ENCODE measurements around the gene TMEM233. TPM values are rescaled to one million over a fixed set of nuclear protein-coding genes. Genes with fewer than 3 reads are reported as not detected.

The TMEM233 gene
- total RNA-seq, 1 experiment from 2014 or later: not detected

DNA sequence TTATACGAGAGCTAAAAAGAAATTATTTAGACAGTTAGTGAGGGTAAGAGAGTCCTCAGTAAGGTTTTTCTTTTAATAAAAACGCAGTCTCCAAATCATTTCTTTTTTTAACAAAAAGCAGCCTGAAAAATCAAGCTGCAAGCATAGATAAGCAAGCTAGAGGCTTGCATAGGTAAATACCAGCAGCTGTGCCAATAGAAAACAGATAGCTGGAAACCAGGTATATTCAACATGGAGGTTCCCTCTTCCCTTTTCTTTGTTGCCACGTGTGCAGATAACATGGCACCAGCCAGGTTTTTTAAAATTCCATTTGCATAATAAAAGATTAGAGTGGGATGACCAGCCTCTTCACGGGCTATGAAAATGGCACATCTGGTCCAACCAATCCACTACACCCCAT is 68.3 kb downstream of the TMEM233 start:
- no peak for DNase-seq (ENCODE audit: unreplicated experiment)
- Mint-ChIP-seq H3K36me3 (ENCODE audit: insufficient read depth, unreplicated experiment) (no peaks in the 10 kb centered on the region), H3K4me1 (ENCODE audit: insufficient read depth, unreplicated experiment) (peaks cover 6% of the 10 kb centered on the region), H3K27ac (ENCODE audit: low read depth, unreplicated experiment) (no peak overlapping the region), H3K4me3 (ENCODE audit: unreplicated experiment) (no peak overlapping the region), H3K27me3 (ENCODE audit: insufficient read depth, unreplicated experiment) (no peaks in the 10 kb centered on the region), H3K9me3 (ENCODE audit: unreplicated experiment) (no peaks in the 10 kb centered on the region)
- CTCF ChIA-PET: interaction anchor here (0.9 to 2.0 kb wide), 6 partner anchors 10 to 249 kb away, joined by 3 to 12 read pairs (median 4); no protein-coding TSS in a partner anchor
- POLR2A ChIA-PET: no interaction called here
- TF ChIP-seq, protein P1, sequence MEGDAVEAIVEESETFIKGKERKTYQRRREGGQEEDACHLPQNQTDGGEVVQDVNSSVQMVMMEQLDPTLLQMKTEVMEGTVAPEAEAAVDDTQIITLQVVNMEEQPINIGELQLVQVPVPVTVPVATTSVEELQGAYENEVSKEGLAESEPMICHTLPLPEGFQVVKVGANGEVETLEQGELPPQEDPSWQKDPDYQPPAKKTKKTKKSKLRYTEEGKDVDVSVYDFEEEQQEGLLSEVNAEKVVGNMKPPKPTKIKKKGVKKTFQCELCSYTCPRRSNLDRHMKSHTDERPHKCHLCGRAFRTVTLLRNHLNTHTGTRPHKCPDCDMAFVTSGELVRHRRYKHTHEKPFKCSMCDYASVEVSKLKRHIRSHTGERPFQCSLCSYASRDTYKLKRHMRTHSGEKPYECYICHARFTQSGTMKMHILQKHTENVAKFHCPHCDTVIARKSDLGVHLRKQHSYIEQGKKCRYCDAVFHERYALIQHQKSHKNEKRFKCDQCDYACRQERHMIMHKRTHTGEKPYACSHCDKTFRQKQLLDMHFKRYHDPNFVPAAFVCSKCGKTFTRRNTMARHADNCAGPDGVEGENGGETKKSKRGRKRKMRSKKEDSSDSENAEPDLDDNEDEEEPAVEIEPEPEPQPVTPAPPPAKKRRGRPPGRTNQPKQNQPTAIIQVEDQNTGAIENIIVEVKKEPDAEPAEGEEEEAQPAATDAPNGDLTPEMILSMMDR (IDR thresholded peaks at IDR 0.05; ENCODE audit: unreplicated experiment): no peak
- intact Hi-C loops (cut with micrococcal nuclease): loop anchor here (10.0 kb wide), 1 partner anchor 1257 kb away; no protein-coding TSS in a partner anchor
- BruUV-seq (replicated peaks): no TSS peak

DNA sequence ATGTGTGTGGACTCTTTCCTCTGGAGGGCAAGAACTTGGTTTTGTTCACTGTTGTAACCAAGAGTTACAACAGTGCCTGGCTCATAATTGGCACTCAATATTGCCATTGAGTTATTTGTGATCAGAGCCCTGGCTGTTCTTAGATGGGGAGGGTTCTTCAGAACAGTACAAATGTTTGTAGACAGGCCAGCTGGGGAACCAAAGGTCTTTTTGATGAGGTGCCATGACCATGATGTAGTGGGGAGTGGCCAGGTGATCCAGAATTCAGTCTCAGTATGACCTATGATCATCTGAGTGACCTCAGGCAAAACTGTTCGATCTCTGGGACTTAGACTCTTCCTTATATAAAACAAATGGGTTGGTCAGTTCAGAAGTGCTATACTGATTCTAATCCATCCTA is 71.1 kb downstream of the TMEM233 start:
- no peak for DNase-seq (ENCODE audit: unreplicated experiment)
- BruUV-seq (replicated peaks): no TSS peak
- Mint-ChIP-seq H3K36me3 (ENCODE audit: insufficient read depth, unreplicated experiment) (peaks cover 3% of the 10 kb centered on the region), H3K4me1 (ENCODE audit: insufficient read depth, unreplicated experiment) (peaks cover 12% of the 10 kb centered on the region), H3K27ac (ENCODE audit: low read depth, unreplicated experiment) (no peak overlapping the region), H3K27me3 (ENCODE audit: insufficient read depth, unreplicated experiment) (no peaks in the 10 kb centered on the region), H3K4me3 (ENCODE audit: unreplicated experiment) (no peak overlapping the region), H3K9me3 (ENCODE audit: unreplicated experiment) (no peaks in the 10 kb centered on the region)
- TF ChIP-seq, protein P1 (IDR thresholded peaks at IDR 0.05; ENCODE audit: unreplicated experiment): no peak
- ChIA-PET CTCF (interaction anchor here (0.6 kb wide), 1 partner anchor 325 kb away, joined by 3 read pairs; no protein-coding TSS in a partner anchor), POLR2A (no interaction called here)
- intact Hi-C loops (cut with micrococcal nuclease): loop anchor here (5.0 to 10.0 kb wide), 3 partner anchors 118 to 1260 kb away; no protein-coding TSS in a partner anchor

DNA sequence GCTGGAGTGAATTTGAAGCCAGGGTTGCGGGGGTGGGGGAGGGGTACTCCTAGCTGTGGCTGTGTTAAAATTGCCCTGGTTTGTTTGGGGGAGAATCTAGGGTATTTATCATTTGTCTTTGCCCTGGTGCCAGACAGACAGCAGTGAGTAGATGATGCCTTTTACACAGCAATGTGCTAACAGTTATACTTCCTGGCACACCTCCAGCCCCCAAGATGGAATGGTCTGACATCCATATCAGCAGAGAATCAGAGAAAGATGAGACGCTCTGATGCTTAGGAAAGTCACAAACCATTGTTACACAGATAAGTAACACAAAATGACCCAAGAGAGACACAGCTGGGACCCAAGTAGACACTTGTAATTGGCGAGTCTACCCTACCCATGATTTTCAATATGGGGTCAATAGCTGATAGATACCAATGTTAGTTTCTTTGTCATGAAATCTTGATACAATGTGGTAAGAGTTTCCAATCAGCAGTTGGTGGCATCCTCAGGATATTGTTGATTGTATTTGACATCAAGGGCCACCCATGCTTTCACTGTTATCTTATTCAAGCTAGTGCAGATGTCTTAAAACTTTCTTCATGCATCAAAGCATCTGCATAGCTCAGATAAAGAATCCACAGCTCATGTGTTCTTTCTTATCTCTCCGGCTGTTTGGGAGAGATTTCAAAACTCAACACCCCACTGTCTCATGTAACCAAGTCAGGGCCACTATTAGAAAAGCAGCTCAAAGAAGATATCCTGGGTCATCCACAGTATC is 71.8 kb downstream of the TMEM233 start:
- Mint-ChIP-seq H3K36me3 (ENCODE audit: insufficient read depth, unreplicated experiment) (peaks cover 10% of the 10 kb centered on the region), H3K9me3 (ENCODE audit: unreplicated experiment) (no peaks in the 10 kb centered on the region), H3K27ac (ENCODE audit: low read depth, unreplicated experiment) (no peak overlapping the region), H3K4me1 (ENCODE audit: insufficient read depth, unreplicated experiment) (peaks cover 12% of the 10 kb centered on the region), H3K27me3 (ENCODE audit: insufficient read depth, unreplicated experiment) (no peaks in the 10 kb centered on the region), H3K4me3 (ENCODE audit: unreplicated experiment) (no peak overlapping the region)
- intact Hi-C loops (cut with micrococcal nuclease): loop anchor here (5.0 to 10.0 kb wide), 3 partner anchors 117 to 1261 kb away; no protein-coding TSS in a partner anchor
- DNase-seq (ENCODE audit: unreplicated experiment): no peak
- ChIA-PET POLR2A (no interaction called here), CTCF (interaction anchor here (0.5 to 1.2 kb wide), 7 partner anchors 9 to 1259 kb away, joined by 3 to 7 read pairs (median 4); no protein-coding TSS in a partner anchor)
- BruUV-seq (replicated peaks): no TSS peak
- TF ChIP-seq, protein P1 (IDR thresholded peaks at IDR 0.05; ENCODE audit: unreplicated experiment): no peak

DNA sequence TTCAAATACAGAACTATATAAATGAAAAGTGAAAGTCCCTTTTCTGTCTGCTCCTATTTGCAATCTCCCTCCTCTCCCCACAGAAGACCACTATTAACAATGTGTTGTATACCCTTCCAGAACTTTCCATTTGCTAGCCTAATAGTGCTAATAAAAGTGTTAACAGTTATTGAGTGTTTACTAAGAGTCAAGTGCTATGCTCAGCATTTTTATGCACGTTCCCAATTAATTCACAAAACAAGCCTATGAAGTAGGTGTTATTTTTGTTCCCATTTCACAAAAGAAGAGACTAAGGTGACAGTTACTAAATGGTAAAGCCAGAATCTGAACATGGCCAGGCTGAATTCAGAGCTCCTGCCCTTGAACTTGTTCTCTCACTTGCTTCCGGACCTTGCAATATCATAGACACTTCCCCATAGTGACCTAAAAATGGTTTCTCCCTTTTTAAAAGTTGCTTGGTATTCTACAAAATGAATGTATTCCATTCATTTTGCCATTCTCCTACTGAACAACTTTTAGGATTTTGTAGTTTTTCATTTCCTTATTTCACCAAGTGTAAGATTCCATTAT is 72.7 kb downstream of the TMEM233 start:
- Mint-ChIP-seq H3K4me1 (ENCODE audit: insufficient read depth, unreplicated experiment) (peaks cover 19% of the 10 kb centered on the region), H3K9me3 (ENCODE audit: unreplicated experiment) (no peaks in the 10 kb centered on the region), H3K27ac (ENCODE audit: low read depth, unreplicated experiment) (no peak overlapping the region), H3K27me3 (ENCODE audit: insufficient read depth, unreplicated experiment) (no peaks in the 10 kb centered on the region), H3K4me3 (ENCODE audit: unreplicated experiment) (no peak overlapping the region), H3K36me3 (ENCODE audit: insufficient read depth, unreplicated experiment) (peaks cover 16% of the 10 kb centered on the region)
- BruUV-seq (replicated peaks): no TSS peak
- DNase-seq (ENCODE audit: unreplicated experiment): no peak
- TF ChIP-seq, protein P1 (IDR thresholded peaks at IDR 0.05; ENCODE audit: unreplicated experiment): no peak
- POLR2A ChIA-PET: no interaction called here
- intact Hi-C loops (cut with micrococcal nuclease): loop anchor here (5.0 to 10.0 kb wide), 3 partner anchors 116 to 1262 kb away; no protein-coding TSS in a partner anchor
- CTCF ChIA-PET: interaction anchor here (0.5 to 1.2 kb wide), 7 partner anchors 10 to 1260 kb away, joined by 3 to 7 read pairs (median 4); no protein-coding TSS in a partner anchor

Data from MCF 10A (cell line).